HG02970 (cell line): ENCODE data around the gene RELA.

Source experiments
- ATAC-seq: cut with Tn5 transposase; IDR thresholded peaks from one replicate; pipeline ENCODE4 v1.9.1; 2021; ENCODE audit warnings: mild to moderate bottlenecking, moderate library complexity, moderate number of reproducible peaks; ENCODE audit not compliant: unreplicated experiment, low FRiP score

Gene RELA

GRCh38 chr11:65616575-65617001 lies 46.1 kb downstream of the RELA start:
- ATAC-seq, result no peak

- no peak for ATAC-seq
Measured at GRCh38 chr11:65615950-65616574, 46.7 kb downstream of the RELA start.

GRCh38 chr11:65615229-65615949 lies 47.3 kb downstream of the RELA start, which contains the start of gene PCNX3:
TSS of gene PCNX3 (plus strand) at chr11:65615776. CDS start at chr11:65616312, 536 bp downstream.
- peak; percentile 82 for ATAC-seq

- ATAC-seq, result no peak
Measured at GRCh38 chr11:65613091-65613928, 49.4 kb downstream of the RELA start.

- ATAC-seq, result no peak
Measured at GRCh38 chr11:65612691-65613090, 50.0 kb downstream of the RELA start.

- no peak for ATAC-seq
Measured at GRCh38 chr11:65611758-65612603, 50.7 kb downstream of the RELA start.

GRCh38 chr11:65611028-65611757 lies 51.5 kb downstream of the RELA start:
- no peak for ATAC-seq

GRCh38 chr11:65610404-65610803 lies 52.3 kb downstream of the RELA start:
- no peak for ATAC-seq

GRCh38 chr11:65609665-65610064 lies 53.1 kb downstream of the RELA start:
- no peak for ATAC-seq

- no peak for ATAC-seq
Measured at GRCh38 chr11:65609229-65609628, 53.5 kb downstream of the RELA start.

GRCh38 chr11:65607614-65608426 lies 54.9 kb downstream of the RELA start:
- ATAC-seq, result no peak

GRCh38 chr11:65606876-65607613 lies 55.7 kb downstream of the RELA start:
- no peak for ATAC-seq

GRCh38 chr11:65604258-65604657 lies 58.5 kb downstream of the RELA start:
- ATAC-seq, result no peak
